Activated CD4-positive, alpha-beta T cell treated with anti-CD3 and anti-CD28 coated beads, Interleukin-2, amount 50 U/mL, for 1 hour (primary cell): ENCODE data around the gene OTOP2.

Source experiments
- DNase-seq: peaks from one replicate; pipeline ENCODE4 v3.0.0-alpha.2; 2020

OTOP2 gene

DNA sequence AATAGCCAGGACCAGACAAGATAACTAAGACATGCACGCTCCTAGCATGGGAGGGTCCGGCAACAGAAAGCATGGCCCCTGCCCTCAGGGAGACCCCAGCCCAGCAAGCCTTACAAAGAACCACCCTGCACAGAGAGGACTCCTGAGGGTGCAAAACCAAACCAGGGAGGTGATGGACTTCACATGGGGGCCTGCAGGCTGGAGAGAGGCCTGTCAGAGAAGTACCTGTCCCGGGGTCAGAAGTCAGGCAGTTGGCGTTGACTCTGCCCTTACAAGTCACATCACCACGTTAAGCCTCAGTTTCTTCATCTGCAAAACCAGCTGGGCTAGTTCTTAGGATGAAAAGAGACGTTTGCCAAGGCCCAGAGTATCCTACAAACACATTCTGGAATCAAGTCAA is 4.7 kb downstream of the OTOP2 start:
- no peak for DNase-seq

DNA sequence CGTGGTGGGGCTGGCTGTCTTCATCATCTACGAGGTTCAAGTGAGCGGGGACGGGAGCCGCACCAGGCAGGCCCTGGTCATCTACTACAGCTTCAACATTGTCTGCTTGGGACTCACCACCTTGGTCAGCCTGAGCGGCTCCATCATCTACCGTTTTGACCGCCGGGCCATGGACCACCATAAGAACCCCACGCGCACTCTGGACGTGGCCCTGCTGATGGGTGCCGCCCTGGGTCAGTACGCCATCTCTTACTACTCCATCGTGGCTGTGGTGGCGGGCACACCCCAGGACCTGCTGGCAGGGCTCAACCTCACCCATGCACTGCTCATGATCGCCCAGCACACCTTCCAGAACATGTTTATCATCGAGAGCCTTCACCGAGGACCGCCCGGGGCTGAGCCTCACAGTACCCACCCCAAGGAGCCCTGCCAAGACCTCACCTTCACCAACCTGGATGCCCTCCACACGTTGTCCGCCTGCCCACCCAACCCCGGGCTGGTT is 6.5 kb downstream of the OTOP2 start:
- no peak for DNase-seq

DNA sequence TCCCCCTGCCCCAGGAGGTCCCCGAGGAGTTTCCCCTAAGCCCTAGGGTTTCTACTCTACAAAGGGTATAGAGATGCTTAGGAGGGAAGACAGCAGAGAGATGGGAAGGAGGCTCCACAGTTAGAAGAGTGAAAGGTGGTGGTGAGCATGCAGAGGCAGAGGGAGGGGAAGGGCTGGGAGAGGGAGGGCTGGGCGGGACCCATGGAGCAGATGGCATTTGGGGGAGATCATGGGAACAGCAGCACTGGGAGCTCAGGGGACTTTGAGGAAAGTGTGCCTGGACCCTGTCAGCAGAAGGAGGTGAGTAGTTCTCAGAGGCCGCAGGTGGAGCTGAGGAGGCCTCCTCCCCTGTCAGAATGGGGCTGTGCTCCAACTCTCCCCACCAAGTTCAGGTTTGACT is 11.0 kb downstream of the OTOP2 start:
- no peak for DNase-seq

DNA sequence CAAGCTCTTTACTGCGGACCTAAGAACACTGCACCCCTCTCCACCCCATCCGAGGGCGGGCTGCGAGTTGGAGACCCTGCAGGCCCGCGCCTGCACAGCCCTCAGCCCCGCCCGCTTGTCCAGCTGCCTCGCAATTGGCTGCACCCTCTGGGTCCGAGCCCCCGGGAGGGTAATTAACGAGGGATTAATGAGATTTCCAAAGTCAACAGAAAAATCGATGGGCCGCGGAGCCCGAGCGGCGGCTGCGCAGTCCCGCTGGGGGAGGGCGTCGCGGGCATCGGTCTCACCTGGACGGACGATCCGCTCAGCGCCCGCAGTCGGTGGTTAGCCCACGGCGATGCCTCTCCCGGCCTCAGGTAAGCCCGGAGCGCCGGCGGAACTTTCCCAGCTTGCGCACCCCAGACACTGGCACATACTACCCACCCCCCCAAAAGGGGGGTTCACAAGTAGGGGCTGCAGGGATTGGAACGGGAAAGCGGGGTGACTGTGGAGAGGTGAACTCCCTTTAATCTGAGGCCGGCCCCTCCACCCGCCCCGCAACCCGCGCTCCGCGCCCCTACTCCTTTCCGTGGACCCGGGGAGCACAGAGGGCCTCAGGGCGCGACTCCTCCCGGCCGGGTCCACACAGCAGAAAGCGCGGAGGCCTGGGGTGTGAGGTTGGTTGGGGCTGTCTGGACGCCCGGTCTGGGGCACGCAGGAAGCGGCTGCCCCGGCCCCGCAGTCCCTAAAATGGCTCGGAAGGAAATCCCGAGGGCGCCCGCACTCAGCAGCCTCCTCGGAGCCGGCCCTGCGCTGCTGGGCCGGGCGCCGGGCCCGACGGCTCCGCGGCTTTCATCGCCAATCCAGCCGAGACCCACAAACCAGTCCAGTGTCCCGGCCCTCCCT is 11.8 kb downstream of the OTOP2 start, which contains the start of gene OTOP3:
Gene OTOP3, plus strand, starts transcription at position 314 of the 885 bp plus-strand sequence. Its CDS starts 24 bp downstream, at position 338.
- DNase-seq: no peak

DNA sequence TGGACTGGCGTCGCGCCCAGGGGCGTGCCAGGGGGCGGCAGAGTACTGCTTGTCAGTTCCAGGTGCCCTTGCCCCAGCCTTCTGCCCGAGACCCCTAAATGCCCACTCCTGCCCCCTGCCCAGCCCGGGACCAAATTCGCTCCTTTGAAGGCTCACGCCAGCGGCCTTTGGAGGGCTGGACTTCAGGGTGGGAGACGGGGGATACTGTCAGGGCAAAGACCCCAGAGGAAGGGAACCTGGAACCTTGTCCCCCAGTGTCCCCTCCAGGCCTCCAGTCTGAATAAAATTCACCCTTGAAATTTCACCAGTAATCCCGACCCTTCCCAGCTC is 12.4 kb downstream of the OTOP2 start:
- DNase-seq: no peak

DNA sequence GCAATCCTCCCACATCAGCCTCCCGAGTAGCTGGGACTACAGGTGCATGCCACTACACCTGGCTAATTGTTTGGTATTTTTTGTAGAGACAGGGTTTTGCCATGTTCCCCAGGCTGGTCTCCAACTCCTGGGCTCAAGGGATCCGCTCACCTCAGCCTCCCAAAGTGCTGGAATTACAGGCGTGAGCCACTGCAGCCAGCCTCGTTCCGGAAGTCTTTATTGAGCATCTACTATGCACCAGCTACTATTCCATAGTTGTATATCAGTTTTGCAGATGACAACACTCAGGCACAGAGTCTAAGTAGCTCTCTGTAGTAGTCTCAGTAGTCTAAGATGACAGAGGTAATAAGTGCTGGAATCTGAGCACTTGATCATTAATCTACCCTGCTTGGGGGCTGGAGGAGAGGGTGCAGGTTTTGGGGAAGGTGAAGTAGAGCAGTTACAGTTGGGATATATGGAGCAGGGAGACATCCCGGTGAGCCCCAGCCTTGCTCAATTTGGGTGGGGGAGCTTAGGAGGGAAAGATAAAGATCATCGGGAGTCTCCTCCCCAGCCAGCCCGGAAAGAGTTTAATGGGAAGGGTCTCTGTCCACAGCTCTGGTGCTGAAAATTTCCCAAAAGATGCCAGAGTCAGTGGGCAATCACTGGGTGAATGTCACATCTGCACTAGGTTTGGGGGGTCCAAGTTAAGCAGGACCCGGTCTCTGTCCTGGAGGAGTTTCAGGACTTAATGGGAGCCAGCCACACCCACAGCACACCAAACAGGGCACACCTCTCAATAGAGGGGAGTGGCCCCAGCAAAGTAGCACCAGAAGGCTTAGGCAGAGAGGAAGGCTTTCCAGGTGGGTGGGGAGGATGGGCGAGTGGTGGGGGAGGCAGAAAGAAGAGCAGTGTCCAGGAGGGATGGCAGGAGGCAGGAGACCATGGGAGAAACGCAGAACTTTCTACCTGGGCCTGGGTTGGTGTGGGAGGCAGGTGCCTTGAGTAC is 13.3 kb downstream of the OTOP2 start:
- DNase-seq: no peak

DNA sequence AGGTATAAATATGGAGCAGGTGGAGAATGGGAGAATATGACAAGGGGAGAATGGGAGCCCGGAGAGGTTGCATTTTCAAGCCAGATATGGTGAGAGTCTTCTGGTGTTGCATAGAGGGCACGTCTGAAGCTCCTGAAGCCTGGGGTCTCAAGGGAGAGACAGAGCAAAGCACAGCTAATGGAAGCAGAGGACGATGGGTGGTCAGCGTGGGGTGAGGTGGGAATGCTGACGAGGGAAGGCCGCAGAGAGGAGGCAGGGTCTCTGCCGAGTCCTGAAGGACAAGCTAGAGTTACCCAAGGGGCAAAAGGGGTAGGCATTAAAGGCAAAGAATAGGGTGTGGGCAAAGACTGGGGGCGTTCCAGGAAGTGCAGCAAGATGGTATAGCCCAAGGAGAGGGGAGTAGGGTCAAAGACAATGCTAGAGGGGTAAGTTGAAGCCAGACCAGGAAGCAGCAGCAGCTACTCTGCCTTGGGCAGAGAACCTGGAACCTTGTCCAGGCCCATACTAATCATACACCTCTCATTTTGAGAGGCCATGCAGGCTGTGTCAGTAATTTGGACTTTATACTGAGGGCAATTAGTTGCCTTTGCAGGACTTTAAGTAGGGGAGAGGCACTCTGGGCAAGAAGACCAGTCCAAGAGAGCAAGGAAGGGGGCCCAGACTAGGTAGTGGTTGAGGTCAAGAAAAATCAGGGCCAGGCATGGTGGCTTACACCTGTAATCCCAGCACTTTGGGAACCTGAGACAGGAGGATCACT is 14.3 kb downstream of the OTOP2 start:
- no peak for DNase-seq

DNA sequence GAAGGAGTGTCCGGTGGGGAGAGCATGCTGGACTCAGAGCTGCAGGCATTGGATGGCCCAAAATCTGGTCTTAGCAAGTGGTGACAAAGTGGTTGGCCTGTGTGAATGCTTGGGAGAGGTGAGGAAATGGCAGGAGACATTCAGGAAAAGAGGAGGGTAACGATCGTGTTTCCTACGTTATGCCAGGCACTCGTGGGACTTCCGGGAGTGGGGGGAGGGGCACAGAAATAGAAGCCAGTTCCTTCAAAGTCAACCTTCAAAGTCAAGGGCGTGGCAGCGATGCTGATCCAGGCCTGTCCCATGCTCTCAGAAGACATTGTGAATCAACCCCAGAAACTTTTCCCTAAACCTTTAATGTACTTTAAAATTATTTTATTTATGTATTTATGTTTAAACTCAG is 15.5 kb downstream of the OTOP2 start:
- DNase-seq: no peak

DNA sequence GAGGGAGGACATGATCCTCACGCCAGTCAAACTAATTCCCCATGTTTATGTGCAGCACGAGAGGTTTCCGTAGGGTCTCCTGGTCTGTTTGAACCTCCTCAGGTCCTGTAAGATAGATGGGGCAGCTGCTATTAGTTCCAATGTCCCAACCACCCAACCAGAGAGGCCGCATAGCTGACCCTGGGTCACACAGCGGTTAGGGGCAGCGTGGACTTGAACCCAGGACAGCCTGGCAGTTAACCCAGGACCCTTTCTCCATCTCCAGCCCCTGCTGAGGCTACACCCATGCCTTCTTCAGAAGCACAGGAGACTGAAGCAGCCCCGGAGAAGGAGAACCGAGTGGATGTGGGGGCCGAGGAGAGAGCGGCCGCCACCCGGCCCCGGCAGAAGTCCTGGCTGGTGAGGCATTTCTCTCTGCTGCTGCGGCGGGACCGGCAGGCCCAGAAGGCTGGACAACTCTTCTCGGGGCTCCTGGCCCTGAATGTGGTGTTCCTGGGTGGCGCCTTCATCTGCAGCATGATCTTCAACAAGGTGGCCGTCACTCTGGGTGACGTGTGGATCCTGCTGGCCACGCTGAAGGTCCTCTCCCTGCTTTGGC is 17.2 kb downstream of the OTOP2 start:
- no peak for DNase-seq

DNA sequence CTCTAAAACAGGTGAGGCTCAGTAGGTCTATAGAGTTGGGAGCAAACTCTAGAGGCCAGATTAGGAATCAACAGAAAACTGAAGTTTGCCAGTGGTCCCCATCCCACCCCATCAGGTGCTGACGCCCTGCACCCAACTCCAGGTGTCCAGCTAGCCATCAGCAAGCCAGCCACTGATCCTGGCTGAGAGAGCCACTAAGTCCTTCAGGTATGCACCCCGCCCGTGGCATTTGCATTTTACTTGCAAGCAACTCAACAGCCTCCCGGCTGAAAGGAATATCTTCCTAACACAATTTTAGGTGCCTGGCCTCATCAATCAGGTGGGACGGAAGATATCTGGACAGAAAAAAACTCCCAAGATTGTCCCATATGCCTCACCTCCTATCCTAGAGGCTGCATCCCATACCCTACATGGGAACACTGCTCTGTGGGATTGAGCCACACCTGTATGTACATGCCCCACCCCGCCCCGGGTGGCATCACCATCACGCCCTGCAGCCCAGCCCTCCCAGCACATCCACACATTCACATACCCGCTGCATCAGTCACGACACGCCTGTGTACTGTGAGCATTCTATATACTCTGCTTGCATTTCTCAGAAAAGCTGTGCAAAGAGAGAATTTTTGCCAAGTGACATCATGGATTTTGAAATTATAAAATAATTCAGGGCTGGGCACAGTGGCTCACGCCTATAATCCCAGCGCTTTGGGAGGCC is 19.9 kb downstream of the OTOP2 start:
- no peak for DNase-seq

DNA sequence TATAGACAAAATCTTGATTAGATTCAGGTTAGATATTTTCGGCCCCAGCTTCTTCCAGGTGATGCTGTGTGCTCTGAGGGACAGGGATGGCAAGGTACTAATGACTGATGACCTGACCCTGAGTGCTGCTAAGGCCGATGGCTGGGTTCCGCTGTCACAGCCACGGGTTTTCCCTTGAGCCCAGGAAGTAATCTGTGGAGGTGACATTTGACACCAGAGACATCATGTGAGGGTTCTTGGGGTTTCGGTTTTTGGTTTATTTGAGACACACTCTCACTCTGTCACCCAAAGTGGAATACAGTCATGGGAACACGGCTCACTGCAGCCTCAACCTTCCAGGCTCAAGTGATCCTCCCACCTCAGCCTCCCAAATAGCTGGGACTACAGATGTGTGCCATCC is 21.5 kb downstream of the OTOP2 start:
- no peak for DNase-seq

DNA sequence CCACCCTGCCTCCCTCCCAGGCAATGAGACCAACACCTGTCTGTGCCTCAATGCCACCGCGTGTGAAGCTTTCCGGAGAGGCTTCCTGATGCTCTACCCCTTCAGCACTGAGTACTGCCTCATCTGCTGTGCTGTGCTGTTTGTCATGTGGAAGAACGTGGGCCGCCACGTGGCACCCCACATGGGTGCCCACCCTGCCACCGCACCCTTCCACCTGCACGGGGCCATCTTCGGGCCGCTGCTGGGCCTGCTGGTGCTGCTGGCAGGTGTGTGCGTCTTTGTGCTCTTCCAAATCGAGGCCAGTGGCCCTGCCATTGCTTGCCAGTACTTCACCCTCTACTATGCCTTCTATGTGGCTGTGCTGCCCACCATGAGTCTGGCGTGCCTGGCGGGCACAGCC is 22.6 kb downstream of the OTOP2 start:
- DNase-seq: no peak

DNA sequence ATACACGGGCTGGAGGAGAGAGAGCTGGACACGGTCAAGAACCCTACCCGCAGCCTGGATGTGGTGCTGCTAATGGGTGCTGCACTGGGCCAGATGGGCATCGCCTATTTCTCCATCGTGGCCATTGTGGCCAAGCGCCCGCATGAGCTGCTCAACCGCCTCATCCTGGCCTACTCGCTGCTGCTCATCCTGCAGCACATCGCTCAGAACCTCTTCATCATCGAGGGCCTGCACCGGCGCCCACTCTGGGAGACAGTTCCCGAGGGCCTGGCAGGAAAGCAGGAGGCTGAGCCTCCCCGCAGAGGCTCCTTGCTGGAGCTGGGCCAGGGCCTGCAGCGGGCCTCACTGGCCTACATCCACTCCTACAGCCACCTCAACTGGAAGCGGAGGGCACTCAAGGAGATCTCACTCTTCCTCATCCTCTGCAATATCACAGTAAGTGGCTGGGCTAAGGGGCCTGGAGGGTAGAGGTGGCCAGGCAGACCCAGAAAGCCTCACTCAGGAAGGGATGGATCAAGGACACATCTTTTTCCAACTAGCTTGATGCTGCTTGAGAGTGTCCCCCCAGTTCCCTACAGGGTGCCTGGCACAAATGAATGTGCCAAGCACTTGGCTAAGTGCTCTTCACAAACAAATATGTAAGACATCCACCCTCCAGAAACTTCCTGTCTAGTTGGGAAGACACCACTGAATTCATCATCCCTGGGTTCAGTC is 23.1 kb downstream of the OTOP2 start:
- DNase-seq: no peak

DNA sequence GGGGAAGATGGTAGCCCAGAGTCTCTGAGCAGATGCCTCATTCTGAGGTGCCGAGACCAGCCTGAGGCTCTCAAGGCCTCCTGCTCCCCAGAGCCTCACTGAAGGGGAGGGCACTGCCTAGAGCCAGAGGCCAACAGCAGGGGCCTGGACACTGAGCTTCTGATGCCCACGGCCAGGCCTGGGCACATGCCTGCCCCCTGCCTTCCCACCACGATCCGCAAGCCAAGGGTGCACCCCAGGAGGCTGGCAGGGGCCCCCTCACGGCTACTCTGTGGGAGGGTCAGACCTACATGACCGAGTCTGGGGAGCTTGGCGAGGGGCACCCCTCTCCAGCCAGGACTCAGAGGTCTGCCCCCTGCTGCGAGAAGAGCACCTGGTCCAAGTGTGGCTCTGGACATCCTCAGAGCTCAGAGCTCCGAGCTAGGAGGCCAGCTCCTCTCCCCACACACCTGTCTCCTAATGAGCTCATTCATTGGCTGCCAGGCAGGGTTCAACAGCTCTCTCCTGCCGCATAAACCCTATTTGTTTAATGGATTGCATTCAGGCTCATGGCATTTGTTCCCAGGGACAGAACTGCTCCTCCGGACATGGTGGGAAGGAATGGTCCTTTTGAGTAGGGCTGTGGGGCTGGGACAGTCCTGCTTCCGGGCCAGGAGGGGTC is 25.5 kb downstream of the OTOP2 start:
- no peak for DNase-seq

DNA sequence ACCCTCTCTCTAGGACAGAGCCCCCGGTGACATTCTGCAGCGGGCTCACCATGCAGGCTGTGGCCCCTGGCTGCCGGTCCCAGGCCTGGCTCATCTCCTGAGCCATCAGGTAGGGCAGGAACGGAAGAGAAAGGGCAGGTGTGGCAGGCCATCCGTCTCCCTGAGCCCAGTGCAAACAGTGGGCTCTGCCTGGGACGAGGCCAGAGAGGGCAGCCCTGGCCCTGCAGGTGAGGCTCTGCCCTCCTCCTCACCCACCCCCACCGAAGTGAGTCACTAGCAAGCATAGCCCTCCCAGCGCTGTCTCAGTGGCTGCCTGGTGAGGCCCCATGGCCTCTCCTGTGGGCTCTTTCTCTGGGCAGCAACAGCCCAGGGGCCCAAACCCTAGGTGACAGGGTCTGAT is 26.1 kb downstream of the OTOP2 start:
- DNase-seq: no peak

DNA sequence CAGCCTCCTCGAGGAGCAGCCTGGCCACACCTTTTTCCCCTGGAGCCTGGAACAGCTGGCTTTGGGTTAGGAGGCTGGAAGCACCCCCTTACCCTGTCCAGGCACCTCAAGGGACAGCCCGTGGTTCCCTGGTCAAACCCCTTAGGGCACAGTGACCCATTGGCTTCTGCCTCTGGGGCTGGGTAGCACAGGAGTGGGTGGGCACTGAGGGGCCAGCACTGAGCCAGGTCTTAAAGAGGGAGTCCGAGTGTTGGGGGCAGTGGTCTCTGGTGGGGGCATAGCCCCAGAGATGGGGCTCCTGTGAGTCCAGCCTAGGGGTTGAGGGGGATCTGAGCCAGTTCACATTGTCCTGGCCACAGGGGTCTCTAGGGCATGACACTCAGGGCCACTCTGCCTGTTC is 27.0 kb downstream of the OTOP2 start:
- DNase-seq: no peak

DNA sequence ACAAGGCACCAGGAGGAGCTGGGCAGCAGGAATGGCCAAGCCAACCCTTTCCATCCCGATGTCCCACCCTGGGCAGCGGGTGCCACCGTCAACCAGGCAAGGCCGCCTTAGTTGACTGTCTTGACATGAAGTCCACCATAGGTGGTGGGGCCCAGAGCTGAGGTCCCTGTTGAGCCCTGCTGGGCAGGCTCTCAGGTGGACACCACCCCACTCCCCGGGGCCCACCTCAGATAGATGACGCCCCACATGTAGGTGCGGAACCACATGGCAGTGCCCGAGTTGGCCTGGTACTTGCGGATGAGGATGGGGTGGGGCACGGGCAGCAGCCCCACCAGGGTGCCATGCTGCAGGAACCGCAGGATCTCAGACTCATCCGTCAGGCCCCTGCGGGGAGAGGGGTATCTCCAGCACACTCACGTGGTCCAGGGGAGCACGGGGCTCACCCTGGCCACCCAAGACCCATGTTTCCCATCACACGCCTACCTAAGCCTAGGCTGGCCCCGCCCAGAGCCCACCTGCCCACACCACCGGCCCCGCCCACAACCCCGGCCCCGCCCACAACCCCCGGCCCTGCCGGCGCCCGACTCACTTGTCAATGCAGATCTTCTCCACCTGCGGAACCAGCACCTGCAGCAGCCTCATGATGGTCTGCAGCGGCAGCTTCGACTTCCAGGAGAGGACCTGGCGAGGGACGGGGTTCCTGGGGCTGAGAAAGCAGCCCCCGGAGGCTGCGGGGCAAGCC is 27.8 kb downstream of the OTOP2 start:
- DNase-seq: no peak

DNA sequence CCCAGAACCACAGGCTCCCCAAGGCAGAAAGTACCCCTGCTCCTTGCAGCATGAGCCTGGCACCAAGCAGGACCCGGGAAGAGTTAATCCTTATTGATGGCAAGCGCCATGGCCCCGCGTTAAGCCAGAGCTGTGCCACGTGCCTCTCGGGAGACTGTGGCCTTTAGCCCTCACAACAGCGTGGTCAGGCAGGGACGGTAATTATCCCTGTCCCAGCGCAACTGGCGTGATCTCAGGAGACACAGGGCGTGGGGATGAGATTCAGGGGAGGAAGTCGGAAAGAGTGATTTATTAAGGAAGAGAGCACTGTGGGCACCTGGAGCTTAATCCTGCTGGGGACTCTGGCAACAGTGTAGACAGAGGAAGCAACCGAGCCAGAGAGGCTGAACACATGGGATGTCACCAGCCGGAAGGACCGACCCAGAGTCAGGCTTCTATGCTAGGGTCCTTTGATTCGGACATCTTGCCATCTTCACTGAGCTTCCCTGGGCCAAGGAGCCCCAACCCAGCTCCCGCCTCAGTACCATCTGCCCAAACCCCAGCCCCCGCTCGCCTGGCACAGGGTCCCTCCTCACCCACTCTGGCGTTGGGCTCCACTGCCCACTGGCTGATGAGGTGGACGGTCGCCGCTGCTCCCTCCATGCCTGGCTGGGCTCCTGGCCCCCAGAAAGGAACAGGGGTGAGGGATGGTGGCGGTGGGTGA is 28.5 kb downstream of the OTOP2 start:
- DNase-seq: no peak

DNA sequence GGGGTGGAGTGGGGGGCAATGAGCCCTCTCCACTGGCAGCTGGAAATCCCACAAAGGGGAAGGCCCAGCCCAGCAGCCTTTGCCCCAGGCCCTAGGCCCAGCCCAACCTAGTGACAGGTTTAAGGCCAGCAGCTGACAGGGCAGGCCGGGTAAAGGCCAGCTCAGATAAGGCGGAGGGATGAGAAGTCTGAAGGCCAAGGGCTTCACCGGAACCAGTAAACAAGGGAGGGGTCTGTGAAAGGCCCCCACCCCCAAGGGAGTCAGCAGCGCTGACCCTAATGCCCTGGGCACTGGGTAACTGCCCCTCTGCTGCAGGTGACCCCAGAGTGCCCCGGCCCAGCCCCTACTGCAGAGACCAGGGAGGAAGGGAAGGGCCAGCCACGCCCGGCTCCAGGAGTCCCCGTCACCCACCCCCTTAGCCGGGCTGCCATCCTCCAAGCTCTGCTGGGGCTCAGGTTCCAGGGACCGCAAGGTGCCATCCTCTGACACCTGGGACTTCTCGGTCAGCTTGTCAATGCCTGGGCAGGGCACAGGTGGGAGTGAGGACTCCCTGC is 29.1 kb downstream of the OTOP2 start:
- DNase-seq: no peak
